Measurements from ENCODE around the gene DMKN.

Gene DMKN

GRCh38 chr19:35561436-35561835 is 48.0 kb upstream of the DMKN start:
- Histone ChIP-seq H4K20me1 (ENCODE audit: low read depth, low read length) (no peaks in the 10 kb centered on the region), H3K27me3 (ENCODE audit: low read length) (no peaks in the 10 kb centered on the region), H3K79me2 (ENCODE audit: insufficient read depth, low read length) (no peaks in the 10 kb centered on the region), H3K36me3 (ENCODE audit: low read length) (no peaks in the 10 kb centered on the region), H3K9ac (ENCODE audit: low read length) (no peak overlapping the region), H3K4me2 (ENCODE audit: low read depth, low read length, poor library complexity, severe bottlenecking) (no peak overlapping the region), H3K27ac (ENCODE audit: low read depth, low read length) (no peak overlapping the region), H2AFZ (ENCODE audit: low read depth, low read length, severe bottlenecking) (no peak overlapping the region), H3K9me3 (ENCODE audit: insufficient read depth, low read length) (no peaks in the 10 kb centered on the region), H3K4me3 (ENCODE audit: insufficient read depth, low read length, poor library complexity, severe bottlenecking) (no peak overlapping the region), H3F3A (ENCODE audit: insufficient read depth) (no peaks in the 10 kb centered on the region), H3K9me2 (replicated peaks; ENCODE audit: insufficient read depth, low read length) (no peaks in the 10 kb centered on the region)
- TF ChIP-seq EZH2phosphoT487 (conservative IDR thresholded peaks at IDR 0.05; ENCODE audit: low read length): no peak
- no peak for TF ChIP-seq CTCF (IDR thresholded peaks at IDR 0.05; ENCODE audit: insufficient read depth, low read length, poor library complexity, severe bottlenecking)

- H3K4me3 ChIP-seq (ENCODE audit: insufficient read depth, low read length, poor library complexity, severe bottlenecking): no peak overlapping the region
- no peaks in the 10 kb centered on the region for H3K36me3 ChIP-seq (ENCODE audit: low read length)
- no peak overlapping the region for H3K27ac ChIP-seq (ENCODE audit: low read depth, low read length)
- no peaks in the 10 kb centered on the region for H3K9me2 ChIP-seq (replicated peaks; ENCODE audit: insufficient read depth, low read length)
- H3K9ac ChIP-seq (ENCODE audit: low read length): no peak overlapping the region
- no peaks in the 10 kb centered on the region for H3K79me2 ChIP-seq (ENCODE audit: insufficient read depth, low read length)
- H4K20me1 ChIP-seq (ENCODE audit: low read depth, low read length): no peaks in the 10 kb centered on the region
- H3K4me2 ChIP-seq (ENCODE audit: low read depth, low read length, poor library complexity, severe bottlenecking): no peak overlapping the region
- H2AFZ ChIP-seq (ENCODE audit: low read depth, low read length, severe bottlenecking): no peak overlapping the region
- no peaks in the 10 kb centered on the region for H3K27me3 ChIP-seq (ENCODE audit: low read length)
- H3K9me3 ChIP-seq (ENCODE audit: insufficient read depth, low read length): no peaks in the 10 kb centered on the region
- no peak for TF ChIP-seq CTCF (IDR thresholded peaks at IDR 0.05; ENCODE audit: insufficient read depth, low read length, poor library complexity, severe bottlenecking)
- no peak for TF ChIP-seq EZH2phosphoT487 (conservative IDR thresholded peaks at IDR 0.05; ENCODE audit: low read length)
- no peaks in the 10 kb centered on the region for H3F3A ChIP-seq (ENCODE audit: insufficient read depth)
Observed at GRCh38 chr19:35560677-35561076, 47.2 kb upstream of the DMKN start.

GRCh38 chr19:35560271-35560670 is 46.8 kb upstream of the DMKN start:
- no peaks in the 10 kb centered on the region for H4K20me1 ChIP-seq (ENCODE audit: low read depth, low read length)
- H3K4me2 ChIP-seq (ENCODE audit: low read depth, low read length, poor library complexity, severe bottlenecking): no peak overlapping the region
- H3K79me2 ChIP-seq (ENCODE audit: insufficient read depth, low read length): no peaks in the 10 kb centered on the region
- H3K27me3 ChIP-seq (ENCODE audit: low read length): no peaks in the 10 kb centered on the region
- H3K27ac ChIP-seq (ENCODE audit: low read depth, low read length): no peak overlapping the region
- no peaks in the 10 kb centered on the region for H3K9me2 ChIP-seq (replicated peaks; ENCODE audit: insufficient read depth, low read length)
- H3K36me3 ChIP-seq (ENCODE audit: low read length): no peaks in the 10 kb centered on the region
- no peaks in the 10 kb centered on the region for H3K9me3 ChIP-seq (ENCODE audit: insufficient read depth, low read length)
- H2AFZ ChIP-seq (ENCODE audit: low read depth, low read length, severe bottlenecking): no peak overlapping the region
- H3K9ac ChIP-seq (ENCODE audit: low read length): no peak overlapping the region
- H3F3A ChIP-seq (ENCODE audit: insufficient read depth): no peaks in the 10 kb centered on the region
- no peak overlapping the region for H3K4me3 ChIP-seq (ENCODE audit: insufficient read depth, low read length, poor library complexity, severe bottlenecking)
- TF ChIP-seq EZH2phosphoT487 (conservative IDR thresholded peaks at IDR 0.05; ENCODE audit: low read length) (no peak), CTCF (IDR thresholded peaks at IDR 0.05; ENCODE audit: insufficient read depth, low read length, poor library complexity, severe bottlenecking) (no peak)

Data from SU-DHL-6 (cell line).